IPS-NIHi7 (cell line): Measurements from ENCODE around the gene HTRA3.

Experiments used
- DNase-seq: peaks from one replicate; pipeline ENCODE4 v3.0.0; 2012; ENCODE audit warnings: mixed read lengths; ENCODE audit errors: extremely low spot score

The HTRA3 gene

GRCh38 chr4:8280158-8280875 is 10.8 kb downstream of the HTRA3 start:
- DNase-seq = no peak

GRCh38 chr4:8280876-8281440 is 11.4 kb downstream of the HTRA3 start:
- no peak for DNase-seq

- DNase-seq = no peak
These were observed 12.1 kb downstream of the HTRA3 start for GRCh38 chr4:8281519-8282133.

GRCh38 chr4:8282134-8282641 is 12.6 kb downstream of the HTRA3 start:
- DNase-seq = no peak

GRCh38 chr4:8282742-8283141 is 13.2 kb downstream of the HTRA3 start:
- no peak for DNase-seq

GRCh38 chr4:8283161-8283560 is 13.6 kb downstream of the HTRA3 start:
- no peak for DNase-seq

- DNase-seq = peak; percentile 68
These were observed 14.1 kb downstream of the HTRA3 start for GRCh38 chr4:8283631-8284121.

- DNase-seq = no peak
These were observed 14.8 kb downstream of the HTRA3 start for GRCh38 chr4:8284391-8284790.

GRCh38 chr4:8285143-8285975 is 15.8 kb downstream of the HTRA3 start:
- no peak for DNase-seq

GRCh38 chr4:8285976-8286718 is 16.6 kb downstream of the HTRA3 start:
- no peak for DNase-seq

GRCh38 chr4:8286719-8287342 is 17.3 kb downstream of the HTRA3 start:
- DNase-seq = no peak

- no peak for DNase-seq
These were observed 18.1 kb downstream of the HTRA3 start for GRCh38 chr4:8287343-8288280.

GRCh38 chr4:8289151-8289750 is 19.7 kb downstream of the HTRA3 start:
- DNase-seq = no peak

- DNase-seq = no peak
These were observed 20.6 kb downstream of the HTRA3 start for GRCh38 chr4:8289956-8290700.

GRCh38 chr4:8290701-8290970 is 21.1 kb downstream of the HTRA3 start:
- no peak for DNase-seq

GRCh38 chr4:8291036-8291682 is 21.6 kb downstream of the HTRA3 start:
- no peak for DNase-seq

GRCh38 chr4:8291701-8292477 is 22.3 kb downstream of the HTRA3 start:
- no peak for DNase-seq
